Measurements from ENCODE around the gene C4orf50.

- TF ChIP-seq EZH2 (IDR thresholded peaks at IDR 0.05; ENCODE audit: low read depth) (no peak), CTCF (conservative IDR thresholded peaks at IDR 0.05) (no peak)
These were observed 105.6 kb downstream of the C4orf50 start for GRCh38 chr4:5912614-5913019.

All from PC-9 (cell line).